SHP77 treated with DMSO at 0.1 percent for 48 hours (cell line): ENCODE data around the gene TSHZ1.
A peak's percentile ranks its signal among the peaks of the same experiment; 100 is the strongest.

Experiments used
- DNase-seq: peaks from one replicate; lab custom pipeline; 2025; lab: John Stamatoyannopoulos, UW

The TSHZ1 gene

GRCh38 chr18:75220551-75221355, 10.2 kb downstream of the TSHZ1 start:
- no peak for DNase-seq

- DNase-seq, result no peak
Observed at GRCh38 chr18:75221397-75221796, 10.8 kb downstream of the TSHZ1 start.

GRCh38 chr18:75221897-75222296, 11.3 kb downstream of the TSHZ1 start:
- no peak for DNase-seq

- DNase-seq, result no peak
Observed at GRCh38 chr18:75222407-75222806, 11.8 kb downstream of the TSHZ1 start.

- peak; percentile 72 for DNase-seq
Observed at GRCh38 chr18:75223687-75224347, 13.2 kb downstream of the TSHZ1 start.

- DNase-seq, result no peak
Observed at GRCh38 chr18:75226286-75226955, 15.8 kb downstream of the TSHZ1 start.

- DNase-seq, result no peak
Observed at GRCh38 chr18:75226956-75227316, 16.3 kb downstream of the TSHZ1 start.

- no peak for DNase-seq
Observed at GRCh38 chr18:75227535-75228296, 17.1 kb downstream of the TSHZ1 start.

GRCh38 chr18:75228967-75229366, 18.4 kb downstream of the TSHZ1 start:
- DNase-seq, result no peak

GRCh38 chr18:75229437-75229836, 18.8 kb downstream of the TSHZ1 start:
- no peak for DNase-seq

GRCh38 chr18:75230163-75231052, 19.8 kb downstream of the TSHZ1 start:
- DNase-seq, result no peak

- no peak for DNase-seq
Observed at GRCh38 chr18:75231053-75231406, 20.4 kb downstream of the TSHZ1 start.

- no peak for DNase-seq
Observed at GRCh38 chr18:75234901-75235300, 24.3 kb downstream of the TSHZ1 start.

- DNase-seq, result no peak
Observed at GRCh38 chr18:75235896-75236295, 25.3 kb downstream of the TSHZ1 start.

- no peak for DNase-seq
Observed at GRCh38 chr18:75238100-75238499, 27.5 kb downstream of the TSHZ1 start.

GRCh38 chr18:75238786-75239185, 28.2 kb downstream of the TSHZ1 start:
- DNase-seq, result no peak

GRCh38 chr18:75240433-75240832, 29.8 kb downstream of the TSHZ1 start:
- no peak for DNase-seq

GRCh38 chr18:75241705-75242104, 31.1 kb downstream of the TSHZ1 start:
- DNase-seq, result no peak

GRCh38 chr18:75244351-75245313, 34.0 kb downstream of the TSHZ1 start:
- DNase-seq, result no peak
